Right lobe of liver (tissue), 4 donors: ENCODE data around the gene ZNF521.

Experiments
- CTCF ChIP-seq, 4 donors: fragments of 200-600 bp in 3 of 4; fragments of 450-650 bp in 1 of 4; IDR thresholded peaks; one replicate each; pipeline versions ENCODE4 v1.5.1 to v1.8.0; 2016 to 2022; ENCODE audit warnings: antibody characterized with exemption in 4 of 4, mild to moderate bottlenecking in 2 of 4
- POLR2A ChIP-seq: fragments of 450-650 bp; IDR thresholded peaks from one replicate; pipeline ENCODE4 v1.6.1; 2017; ENCODE audit warnings: antibody characterized with exemption, mild to moderate bottlenecking
- donor health status: DM: no; HTN: no; CAD: no.
- donor health status: DM: no; HTN: no; CAD: no.
- donor health status: DM: no; HTN: yes; CAD: no.

DNA sequence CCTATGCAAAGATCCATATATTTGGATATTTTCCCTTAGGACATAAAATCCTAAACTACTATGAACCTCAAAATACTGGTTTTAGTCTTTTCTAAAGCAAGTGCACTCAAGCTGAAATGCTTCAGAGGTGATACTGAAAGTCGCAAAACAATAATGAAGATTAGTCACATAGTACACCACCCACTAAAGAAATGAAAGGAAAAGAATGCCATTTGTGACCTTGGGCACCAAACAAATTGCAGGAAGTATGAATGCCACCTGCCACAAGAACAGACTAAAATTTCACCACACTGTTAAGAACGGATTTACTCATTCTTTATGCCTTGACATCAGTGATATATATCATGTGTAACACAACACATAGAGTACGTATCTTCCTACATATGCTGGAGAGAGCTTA, 161.5 kb downstream of the ZNF521 start:
- TF ChIP-seq CTCF (IDR thresholded peaks at IDR 0.05) (no peak), POLR2A (no peak)
